HepG2 (cell line): ENCODE results near the gene HNRNPL. TPM values are rescaled to one million over a fixed set of nuclear protein-coding genes. Genes with fewer than 3 reads are reported as not detected.

Source experiments
- ATAC-seq: fragments of 200-7000 bp; cut with Tn5 transposase; 3 replicates; pipeline ENCODE4 v1.9.1; 2020; ENCODE audit warnings: mild to moderate bottlenecking, moderate library complexity
- BruUV-seq: library from RNA; stranded (reverse); fragments of 400-500 nt; replicated peaks from 2 replicates; lab custom pipeline; 2021; lab: Mats Ljungman, UMichigan
- CTCF ChIA-PET: fragments of 300-600 bp; formaldehyde crosslinking; extraction: SDS; loops from one replicate; lab custom pipeline; 2021; ENCODE audit warnings: low total read pairs, inconsistent platforms, low intra/inter-chr PET ratio; lab: Yijun Ruan, JAX
- POLR2A ChIA-PET: fragments of 350-600 bp; sonication (Branson Sonifier 250); formaldehyde crosslinking; loops from one replicate; lab custom pipeline; 2020; ENCODE audit warnings: antibody characterized with exemption, inconsistent platforms; lab: Yijun Ruan, JAX
- DNase-seq: peaks from one replicate; pipeline ENCODE4 v3.0.0-alpha.2; 2015; ENCODE audit warnings: low spot score
- FAIRE-seq: peaks from 3 replicates; lab custom pipeline; 2011; peaks lifted over from hg19 to GRCh38; lab: Jason Lieb, UNC
- H2AFZ ChIP-seq: one replicate; pipeline ENCODE4 v1.6.1; 2011; ENCODE audit warnings: low read length, inconsistent platforms
- H3K27ac ChIP-seq: fragments of 300-600 bp; 3 replicates; pipeline ENCODE4 v1.8.0; 2011; ENCODE audit warnings: mixed run types, mild to moderate bottlenecking, mixed read lengths, low read length, inconsistent platforms; ENCODE audit not compliant: insufficient read depth; ENCODE audit errors: extremely low read length
- H3K27me3 ChIP-seq, 2 experiments: fragments of 200-600 bp in 1 of 2; 2 replicates in 1 of 2; 3 replicates in 1 of 2; pipeline versions ENCODE4 v1.6.0 to v1.8.0; 2011; ENCODE audit warnings: low read length in 2 of 2, mild to moderate bottlenecking in 2 of 2, moderate library complexity in 2 of 2, inconsistent platforms in 1 of 2; ENCODE audit not compliant: insufficient read depth in 2 of 2, control insufficient read depth in 1 of 2
- H3K36me3 ChIP-seq, 2 experiments: fragments of 200-600 bp in 1 of 2; replicated peaks in 1 of 2; 2 replicates in 1 of 2; 3 replicates in 1 of 2; pipeline versions ENCODE4 v1.5.1 to v1.8.0; 2011; ENCODE audit warnings: low read length in 2 of 2, inconsistent platforms in 1 of 2; ENCODE audit not compliant: insufficient read depth in 2 of 2, control insufficient read depth in 1 of 2
- H3K4me1 ChIP-seq: 2 replicates; pipeline ENCODE4 v1.5.1; 2012; ENCODE audit warnings: low read length, inconsistent platforms; ENCODE audit not compliant: insufficient read depth
- H3K4me2 ChIP-seq: 2 replicates; pipeline ENCODE4 v1.6.0; 2011; ENCODE audit warnings: low read depth, low read length, inconsistent platforms
- H3K4me3 ChIP-seq, 3 experiments: fragments of 200-600 bp in 1 of 3; sonication (generic), shearing (Covaris generic) in 1 of 3; replicated peaks in 1 of 3; 2 replicates each; pipeline ENCODE4 v1.5.1; 2011 to 2016; ENCODE audit warnings: low read length in 3 of 3, inconsistent platforms in 2 of 3, low read depth in 2 of 3, mild to moderate bottlenecking in 2 of 3, control low read depth in 1 of 3, mixed read lengths in 1 of 3; ENCODE audit not compliant: insufficient read depth in 1 of 3
- H3K79me2 ChIP-seq: one replicate; pipeline ENCODE4 v1.6.1; 2011; ENCODE audit warnings: low read length, inconsistent platforms; ENCODE audit not compliant: insufficient read depth
- H3K9ac ChIP-seq: 2 replicates; pipeline ENCODE4 v1.6.0; 2011; ENCODE audit warnings: mild to moderate bottlenecking, low read depth, low read length, inconsistent platforms; ENCODE audit not compliant: insufficient read depth
- H3K9me3 ChIP-seq: 2 replicates; pipeline ENCODE4 v1.5.1; 2012; ENCODE audit warnings: mild to moderate bottlenecking, low read length
- H4K20me1 ChIP-seq: 2 replicates; pipeline ENCODE4 v1.6.0; 2011; ENCODE audit warnings: inconsistent platforms, mild to moderate bottlenecking, low read length, moderate library complexity; ENCODE audit not compliant: insufficient read depth
- AGO2 ChIP-seq: fragments of 200-400 bp; formaldehyde crosslinking; optimal IDR thresholded peaks from 2 replicates; pipeline ENCODE3; 2017; ENCODE audit warnings: mild to moderate bottlenecking, low read depth, low read length, moderate library complexity
- NFYC ChIP-seq: IDR thresholded peaks from 2 replicates; pipeline ENCODE4 v1.6.1; 2016; ENCODE audit warnings: missing genetic modification reagents, missing compliant biosample characterization
- PHF20 ChIP-seq: sonication (generic); formaldehyde crosslinking; IDR thresholded peaks from 2 replicates; pipeline ENCODE4 v1.5.0; 2020; ENCODE audit warnings: mild to moderate bottlenecking, missing genetic modification reagents
- PHF21A ChIP-seq: sonication (generic); formaldehyde crosslinking; IDR thresholded peaks from 2 replicates; pipeline ENCODE4 v1.5.0; 2020; ENCODE audit warnings: mild to moderate bottlenecking, missing genetic modification reagents
- POLR2A ChIP-seq, 2 experiments: IDR thresholded peaks; 2 replicates each; pipeline ENCODE4 v1.6.1; 2011; ENCODE audit warnings: low read depth in 2 of 2, low read length in 2 of 2, mild to moderate bottlenecking in 1 of 2, moderate library complexity in 1 of 2; ENCODE audit not compliant: insufficient read depth in 1 of 2
- RBFOX2 ChIP-seq: fragments of 200-400 bp; formaldehyde crosslinking; IDR thresholded peaks from 2 replicates; pipeline ENCODE4 v1.6.1; 2017; ENCODE audit warnings: low read depth, mild to moderate bottlenecking, low read length
- SIN3B ChIP-seq: fragments of 150-350 bp; IDR thresholded peaks from 2 replicates; pipeline ENCODE4 v1.6.1; 2014; ENCODE audit warnings: low read length
- ZBTB33 ChIP-seq: sonication (generic); formaldehyde crosslinking; IDR thresholded peaks from 2 replicates; pipeline ENCODE4 v1.4.0; 2020; ENCODE audit warnings: missing genetic modification reagents
- ZNF441 ChIP-seq: sonication (generic); formaldehyde crosslinking; IDR thresholded peaks from 2 replicates; pipeline ENCODE4 v1.7.0; 2021; ENCODE audit warnings: missing genetic modification reagents, borderline replicate concordance
- ZNF503 ChIP-seq: sonication (generic); formaldehyde crosslinking; IDR thresholded peaks from 2 replicates; pipeline ENCODE4 v1.4.0; 2020; ENCODE audit warnings: missing genetic modification reagents
- ZNF552 ChIP-seq: sonication (generic); formaldehyde crosslinking; IDR thresholded peaks from 2 replicates; pipeline ENCODE4 v1.9.0; 2022; ENCODE audit warnings: missing genetic modification reagents, mild to moderate bottlenecking, borderline replicate concordance
- ZNF615 ChIP-seq: sonication (generic); formaldehyde crosslinking; IDR thresholded peaks from 2 replicates; pipeline ENCODE4 v1.5.0; 2020; ENCODE audit warnings: mild to moderate bottlenecking, missing genetic modification reagents, borderline replicate concordance
- ZNF792 ChIP-seq: IDR thresholded peaks from 2 replicates; pipeline ENCODE4 v1.6.1; 2016
- WGBS: methylation state at CpG from one replicate; pipeline ENCODE4 v1.1.6; 2017; ENCODE audit warnings: low lambda C conversion rate; 5-methylcytosine and 5-hydroxymethylcytosine counted together
- in situ Hi-C: cut with HindIII; loops from 2 replicates; pipeline ENCODE4 v1.10.0; 2017; ENCODE audit warnings: low pct_unique_long_range_greater_than_20kb; ENCODE audit not compliant: extremely low pct_ligation_motif_present
- intact Hi-C: fragments of 100-400 bp; cut with micrococcal nuclease; formaldehyde crosslinking; loops from one replicate; pipeline ENCODE4 v1.10.0; 2022; ENCODE audit not compliant: unreplicated experiment
- polyA plus RNA-seq, 8 experiments: library from polyadenylated mRNA; depleted of rRNA in 3 of 8; stranded (reverse) in 7 of 8; unstranded in 1 of 8; fragments of >200 nt; fragmentation: Illumina TruSeq in 4 of 8; extraction: Trizol in 4 of 8; gene quantifications; 2 replicates each; pipeline versions ENCODE4 v1.2.1 to v1.2.3, GENCODE V29; 2011 to 2016; ENCODE audit warnings: low read depth in 4 of 8, missing spikeins in 1 of 8, mixed read lengths in 1 of 8; ENCODE audit not compliant: insufficient read depth in 1 of 8
- total RNA-seq, 5 experiments: library from RNA; depleted of rRNA; stranded (reverse); fragments of >200 nt; fragmentation: Illumina TruSeq; extraction: Trizol; gene quantifications; 2 replicates each; pipeline ENCODE4 v1.2.3, GENCODE V29; 2016; ENCODE audit warnings: low read depth in 1 of 5

Gene HNRNPL
- total and polyA plus RNA-seq, 2 of the 13 experiments (the other 11 are each of a cell fraction or from before 2014, with no cell fraction given): 156 to 278 TPM

GRCh38 chr19:38841787-38842438 lies 7.9 kb downstream of the HNRNPL start (continued):
- peak; percentile 66 for TF ChIP-seq RBFOX2
- TF ChIP-seq POLR2A (IDR thresholded peaks at IDR 0.05; ENCODE audit: insufficient read depth in 1 of 2, low read depth in 2 of 2, low read length in 2 of 2): peak; percentile 3 to 55; a peak in 2 of 4 replicates
- TF ChIP-seq ZNF792 (CRISPR knock-in tag): no peak
- TF ChIP-seq AGO2: peak; percentile 78

GRCh38 chr19:38841180-38841766 lies 8.5 kb downstream of the HNRNPL start:
- peak overlapping the region; percentile 7 for H3K27ac ChIP-seq
- ATAC-seq: no peak
- no peak for FAIRE-seq
- H3K4me2 ChIP-seq: no peak overlapping the region
- no TSS peak for BruUV-seq
- ChIA-PET POLR2A (interaction anchor here (0.8 to 4.4 kb wide), 6 partner anchors 8 to 108 kb away, joined by 3 to 42 read pairs (median 10); partner anchors contain the start of genes ECH1 and HNRNPL), CTCF (no interaction called here)
- 97% methylated on average over 12 of the region's 12 CpGs for WGBS
- no peak for DNase-seq
- H3K27me3 ChIP-seq: no peaks in the 10 kb centered on the region
- H3K36me3 ChIP-seq: peaks cover 55 to 97% of the 10 kb centered on the region in 2 experiments
- in situ Hi-C loops (no loop called here), intact Hi-C loops (no loop called here)
- H4K20me1 ChIP-seq: peaks cover 47% of the 10 kb centered on the region
- H3K9me3 ChIP-seq: no peaks in the 10 kb centered on the region
- peaks cover 94% of the 10 kb centered on the region for H3K4me1 ChIP-seq
- peaks cover 40% of the 10 kb centered on the region for H3K79me2 ChIP-seq
- no peak overlapping the region for H3K4me3 ChIP-seq
- no peak overlapping the region for H2AFZ ChIP-seq
- H3K9ac ChIP-seq: no peak overlapping the region
- TF ChIP-seq ZNF552: no peak
- peak; percentile 32; the same call in 1 of the 2 replicates for TF ChIP-seq ZBTB33 (CRISPR knock-in tag)
- TF ChIP-seq ZNF441 (CRISPR knock-in tag): no peak
- TF ChIP-seq ZNF615 (CRISPR knock-in tag): no peak
- no peak for TF ChIP-seq NFYC
- TF ChIP-seq PHF20 (CRISPR knock-in tag): no peak
- no peak for TF ChIP-seq ZNF503
- TF ChIP-seq PHF21A (CRISPR knock-in tag): no peak
- no peak for TF ChIP-seq SIN3B
